Neural progenitor cell (in vitro differentiated cells): ENCODE data around the gene CARD11. TPM values are rescaled to one million over a fixed set of nuclear protein-coding genes. Genes with fewer than 3 reads are reported as not detected.
"Not testable (repeated sequence)": the region's sequence is repeated elsewhere in the genome, so short reads cannot be mapped to it uniquely, and the experiment has no call there.

Experiments
- DNase-seq: peaks from one replicate; pipeline ENCODE4 v3.0.0-alpha.2; 2016; ENCODE audit warnings: low spot score
- H2AFZ ChIP-seq: fragments of 200-600 bp; sonication (generic); replicated peaks from 2 replicates; pipeline ENCODE4 v1.6.1; 2016; ENCODE audit warnings: antibody characterized with exemption
- H3F3A ChIP-seq: fragments of 200-600 bp; sonication (generic); 2 replicates; pipeline ENCODE4 v1.6.1; 2016; ENCODE audit warnings: antibody characterized with exemption, low read depth
- H3K27ac ChIP-seq: fragments of 200-600 bp; sonication (generic); 2 replicates; pipeline ENCODE4 v1.5.1; 2016; ENCODE audit warnings: mild to moderate bottlenecking
- H3K27me3 ChIP-seq: fragments of 200-600 bp; sonication (generic); 2 replicates; pipeline ENCODE4 v1.6.1; 2016; ENCODE audit warnings: mild to moderate bottlenecking, moderate library complexity
- H3K36me3 ChIP-seq: fragments of 200-600 bp; sonication (generic); 2 replicates; pipeline ENCODE4 v1.5.1; 2016
- H3K4me1 ChIP-seq: fragments of 200-600 bp; sonication (generic); 2 replicates; pipeline ENCODE4 v1.6.1; 2016; ENCODE audit warnings: mixed run types
- H3K4me2 ChIP-seq: fragments of 200-600 bp; sonication (generic); 2 replicates; pipeline ENCODE4 v1.6.1; 2016
- H3K4me3 ChIP-seq: fragments of 200-600 bp; sonication (generic); 2 replicates; pipeline ENCODE4 v1.5.1; 2016
- H3K79me2 ChIP-seq: fragments of 200-600 bp; sonication (generic); 2 replicates; pipeline ENCODE4 v1.6.1; 2016; ENCODE audit warnings: low read depth
- H3K9ac ChIP-seq: fragments of 200-600 bp; sonication (generic); 2 replicates; pipeline ENCODE4 v1.6.1; 2016
- H3K9me3 ChIP-seq: fragments of 200-600 bp; sonication (generic); 2 replicates; pipeline ENCODE4 v1.5.1; 2016; ENCODE audit warnings: low read depth
- H4K20me1 ChIP-seq: fragments of 200-600 bp; sonication (generic); 2 replicates; pipeline ENCODE4 v1.6.1; 2016; ENCODE audit warnings: low read depth
- H3K27ac Mint-ChIP-seq: 3 replicates; pipeline ENCODE4 v1.8.0; 2021; ENCODE audit warnings: mixed read lengths
- H3K27me3 Mint-ChIP-seq: 2 replicates; pipeline ENCODE4 v1.8.0; 2022; ENCODE audit warnings: low read depth, mild to moderate bottlenecking, inconsistent platforms, moderate library complexity, mixed read lengths; ENCODE audit not compliant: insufficient read depth
- H3K36me3 Mint-ChIP-seq: 3 replicates; pipeline ENCODE4 v1.8.0; 2021; ENCODE audit warnings: mixed read lengths
- H3K4me1 Mint-ChIP-seq: 3 replicates; pipeline ENCODE4 v1.8.0; 2021; ENCODE audit warnings: mixed read lengths
- H3K4me3 Mint-ChIP-seq: 3 replicates; pipeline ENCODE4 v1.8.0; 2021; ENCODE audit warnings: mild to moderate bottlenecking, moderate library complexity, mixed read lengths
- H3K9me3 Mint-ChIP-seq: 3 replicates; pipeline ENCODE4 v1.8.0; 2020; ENCODE audit warnings: mixed read lengths
- CTCF ChIP-seq: fragments of 200-600 bp; sonication (generic); IDR thresholded peaks from 2 replicates; pipeline ENCODE4 v1.5.1; 2017; ENCODE audit warnings: antibody characterized with exemption, mild to moderate bottlenecking
- EZH2 ChIP-seq: fragments of 200-600 bp; sonication (generic); IDR thresholded peaks from 2 replicates; pipeline ENCODE4 v1.6.1; 2017; ENCODE audit warnings: antibody characterized with exemption, mild to moderate bottlenecking, moderate library complexity
- EZH2phosphoT487 ChIP-seq: fragments of 200-600 bp; sonication (generic); IDR thresholded peaks from 2 replicates; pipeline ENCODE4 v1.6.1; 2017; ENCODE audit warnings: antibody characterized with exemption
- total RNA-seq: library from RNA; depleted of rRNA; stranded (reverse); fragments of >200 nt; gene quantifications from 2 replicates; pipeline ENCODE4 v1.2.3, GENCODE V29; 2015; ENCODE audit warnings: low replicate concordance

CARD11 gene
- total RNA-seq, 1 donor from 2014 or later, result 0.75 TPM

- H3K27me3 Mint-ChIP-seq, result peaks cover 5% of the 10 kb centered on the region
- peaks cover 1% of the 10 kb centered on the region for H3K4me1 ChIP-seq
- no peaks in the 10 kb centered on the region for H4K20me1 ChIP-seq
- H3K27ac Mint-ChIP-seq, result no peak overlapping the region
- H2AFZ ChIP-seq, result no peak overlapping the region
- no peaks in the 10 kb centered on the region for H3K9me3 ChIP-seq
- H3F3A ChIP-seq, result no peaks in the 10 kb centered on the region
- no peaks in the 10 kb centered on the region for H3K36me3 Mint-ChIP-seq
- no peak overlapping the region for H3K4me3 Mint-ChIP-seq
- no peak for TF ChIP-seq EZH2
- H3K4me1 Mint-ChIP-seq, result no peaks in the 10 kb centered on the region
- H3K9ac ChIP-seq, result no peak overlapping the region
- no peak overlapping the region for H3K4me2 ChIP-seq
- H3K79me2 ChIP-seq, result no peaks in the 10 kb centered on the region
- no peak for DNase-seq
- no peaks in the 10 kb centered on the region for H3K36me3 ChIP-seq
- no peak overlapping the region for H3K4me3 ChIP-seq
- H3K27me3 ChIP-seq, result no peaks in the 10 kb centered on the region
- H3K9me3 Mint-ChIP-seq, result peaks cover 11% of the 10 kb centered on the region
- H3K27ac ChIP-seq, result no peak overlapping the region
Observed at GRCh38 chr7:2959103-2959680, 84.5 kb downstream of the CARD11 start.

GRCh38 chr7:2958416-2959102 lies 85.1 kb downstream of the CARD11 start:
- Histone ChIP-seq H3K79me2 (no peaks in the 10 kb centered on the region), H2AFZ (no peak overlapping the region), H3K4me2 (no peak overlapping the region), H3K27ac (no peak overlapping the region), H3K9ac (no peak overlapping the region), H3K4me3 (no peak overlapping the region), H3K9me3 (no peaks in the 10 kb centered on the region), H4K20me1 (no peaks in the 10 kb centered on the region), H3F3A (no peaks in the 10 kb centered on the region), H3K36me3 (no peaks in the 10 kb centered on the region), H3K27me3 (no peaks in the 10 kb centered on the region), H3K4me1 (peaks cover 8% of the 10 kb centered on the region)
- peaks cover 5% of the 10 kb centered on the region for H3K27me3 Mint-ChIP-seq
- H3K27ac Mint-ChIP-seq, result peak overlapping the region; percentile 4
- peaks cover 5% of the 10 kb centered on the region for H3K4me1 Mint-ChIP-seq
- no peaks in the 10 kb centered on the region for H3K36me3 Mint-ChIP-seq
- DNase-seq, result no peak
- H3K4me3 Mint-ChIP-seq, result no peak overlapping the region
- TF ChIP-seq EZH2, result no peak
- TF ChIP-seq CTCF, result no peak
- no peak for TF ChIP-seq EZH2phosphoT487
- peaks cover 11% of the 10 kb centered on the region for H3K9me3 Mint-ChIP-seq

GRCh38 chr7:2957369-2957727 lies 86.3 kb downstream of the CARD11 start:
- H3F3A ChIP-seq, H3K36me3 ChIP-seq, H3K36me3 Mint-ChIP-seq, H3K27me3 ChIP-seq, H3K27ac ChIP-seq, H3K4me1 Mint-ChIP-seq, H3K4me3 Mint-ChIP-seq, H3K9me3 Mint-ChIP-seq, H3K79me2 ChIP-seq, H2AFZ ChIP-seq, DNase-seq, H3K4me2 ChIP-seq, H3K4me3 ChIP-seq, H3K27ac Mint-ChIP-seq, H3K9ac ChIP-seq, H3K9me3 ChIP-seq, H4K20me1 ChIP-seq, H3K27me3 Mint-ChIP-seq: not testable (repeated sequence)
- H3K4me1 ChIP-seq, result peaks cover 11% of the 10 kb centered on the region

GRCh38 chr7:2956526-2957368 lies 86.9 kb downstream of the CARD11 start:
- H3K27ac ChIP-seq, result no peak overlapping the region
- DNase-seq, result no peak
- H3K27me3 ChIP-seq, result no peaks in the 10 kb centered on the region
- no peaks in the 10 kb centered on the region for H4K20me1 ChIP-seq
- Mint-ChIP-seq H3K4me1 (peaks cover 5% of the 10 kb centered on the region), H3K27ac (no peak overlapping the region), H3K9me3 (peaks cover 5% of the 10 kb centered on the region), H3K4me3 (no peak overlapping the region), H3K27me3 (peaks cover 5% of the 10 kb centered on the region), H3K36me3 (no peaks in the 10 kb centered on the region)
- H3K4me2 ChIP-seq, result no peak overlapping the region
- H3K9ac ChIP-seq, result no peak overlapping the region
- peaks cover 11% of the 10 kb centered on the region for H3K4me1 ChIP-seq
- H3K4me3 ChIP-seq, result no peak overlapping the region
- TF ChIP-seq EZH2phosphoT487 (no peak), CTCF (no peak), EZH2 (no peak)
- no peaks in the 10 kb centered on the region for H3K36me3 ChIP-seq
- no peak overlapping the region for H2AFZ ChIP-seq
- no peaks in the 10 kb centered on the region for H3K79me2 ChIP-seq
- H3F3A ChIP-seq, result no peaks in the 10 kb centered on the region
- no peaks in the 10 kb centered on the region for H3K9me3 ChIP-seq
